ENCODE data around the gene IER5.

The IER5 gene

DNA sequence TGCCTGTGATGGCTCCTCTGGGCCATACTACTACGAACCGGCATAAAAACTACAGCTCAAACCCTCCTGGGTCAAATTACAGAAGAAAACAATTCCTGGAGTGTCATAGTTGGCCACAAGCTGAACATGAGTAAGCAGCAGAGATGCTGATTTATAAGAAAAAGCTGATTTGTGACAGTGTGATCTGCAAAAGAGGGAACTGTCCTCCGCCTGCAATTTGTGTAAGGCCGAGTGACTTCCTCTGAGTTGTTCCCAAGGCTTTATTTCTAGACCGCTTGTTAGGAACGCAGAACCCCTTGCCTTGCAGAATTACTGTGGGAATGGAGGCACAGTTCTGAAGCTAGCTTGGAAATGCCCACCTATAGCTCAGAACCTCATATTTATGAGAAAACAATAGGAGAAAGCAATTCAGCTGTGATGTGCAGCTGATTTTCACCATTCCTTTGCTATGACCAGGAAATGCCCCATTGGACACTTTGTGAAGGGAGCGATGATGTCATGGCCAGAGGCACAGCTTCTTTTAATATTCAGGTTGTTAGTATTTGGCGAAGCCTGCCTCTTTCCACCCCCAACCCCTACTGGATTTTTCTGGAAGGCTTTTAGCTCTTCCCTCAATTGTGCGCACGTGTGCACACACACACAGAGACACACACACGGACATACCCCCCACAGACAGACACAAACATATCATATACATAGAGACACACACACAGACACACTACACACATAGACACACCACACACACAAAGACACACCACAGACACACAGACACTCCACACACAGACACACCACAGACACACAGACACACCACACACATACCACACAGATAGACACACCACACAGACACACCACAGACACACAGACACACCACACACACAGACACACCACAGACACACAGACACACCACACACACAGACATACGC lies 47.6 kb downstream of the IER5 start:
- DNase-seq, result no peak

DNA sequence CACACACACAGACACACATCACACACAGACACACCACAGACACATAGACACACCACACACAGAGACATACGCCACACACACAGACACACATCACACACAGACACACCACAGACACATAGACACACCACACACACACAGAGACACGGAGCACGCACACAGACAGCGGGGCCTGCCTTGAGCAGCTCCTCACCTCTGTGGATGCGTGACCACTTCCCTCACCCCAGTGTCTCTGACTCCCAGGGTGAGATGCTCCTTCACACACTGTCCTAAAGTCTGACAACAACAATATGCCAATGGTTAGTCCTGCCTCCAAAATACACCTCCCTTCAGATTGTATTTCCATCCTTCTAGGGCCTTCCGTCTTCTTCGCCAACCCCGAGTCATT lies 48.2 kb downstream of the IER5 start:
- DNase-seq, result no peak

DNA sequence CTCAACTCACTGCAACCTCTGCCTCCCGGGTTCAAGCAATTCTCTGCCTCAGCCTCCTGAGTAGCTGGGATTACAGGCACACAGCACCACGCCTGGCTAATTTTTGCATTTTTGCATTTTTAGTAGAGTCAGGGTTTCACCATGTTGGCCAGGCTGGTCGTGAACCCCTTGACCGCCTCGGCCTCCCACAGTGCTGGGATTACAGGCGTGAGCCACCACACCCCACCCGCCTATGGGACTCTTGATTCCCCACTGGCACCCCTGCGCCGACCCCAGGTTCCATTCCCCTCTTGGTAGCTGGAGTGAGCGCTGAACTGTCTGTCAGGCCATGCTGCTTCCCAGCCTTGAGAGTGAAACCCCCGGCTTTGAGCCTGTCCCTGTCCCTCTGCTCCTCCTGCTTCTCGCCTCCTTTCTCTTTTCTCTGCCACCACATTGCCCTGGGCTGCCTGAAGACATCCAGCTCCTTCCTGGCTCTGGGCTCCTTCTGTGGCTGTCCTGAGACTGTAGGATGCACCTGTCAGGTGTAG lies 48.8 kb downstream of the IER5 start:
- DNase-seq, result no peak

DNA sequence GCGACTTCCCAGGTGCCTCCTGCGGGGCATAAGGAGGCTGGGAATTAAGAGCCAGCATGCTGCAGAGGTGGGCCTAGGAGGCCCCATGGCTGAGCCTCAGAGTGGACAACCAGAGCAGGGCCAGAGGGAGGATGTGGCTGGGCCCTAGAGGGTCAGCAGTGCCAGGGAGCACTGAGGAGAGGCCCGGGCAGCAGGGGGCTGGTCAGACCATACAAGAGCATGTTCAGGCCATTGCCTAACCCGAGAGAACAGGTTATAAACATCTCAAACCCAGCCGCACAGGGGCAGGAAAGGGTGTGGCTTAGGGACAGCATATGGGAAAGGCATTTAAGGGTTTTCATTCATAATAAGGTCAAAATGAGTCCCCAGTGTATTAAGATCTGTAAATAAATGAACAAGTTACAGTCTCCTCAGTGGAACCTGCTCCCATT lies 51.1 kb downstream of the IER5 start:
- DNase-seq, result no peak

DNA sequence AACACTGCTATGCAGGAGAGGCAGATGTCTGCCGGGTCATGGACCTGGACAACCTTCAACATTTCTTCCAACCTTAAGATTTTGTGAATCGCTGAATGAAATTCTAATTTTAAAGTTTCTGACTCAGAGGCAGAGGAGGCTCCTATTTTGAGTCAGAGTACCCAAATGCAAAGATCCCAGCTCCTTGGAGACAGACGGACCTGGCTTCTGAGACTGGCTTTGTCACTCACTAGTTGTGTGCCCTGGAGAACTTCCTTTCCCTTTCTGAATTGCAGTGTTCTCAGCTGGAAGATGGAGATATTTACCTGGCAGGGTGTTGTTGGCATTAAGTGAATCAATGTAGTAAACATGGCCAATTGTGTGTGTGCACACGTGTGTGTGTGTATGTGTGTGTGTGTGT lies 51.9 kb downstream of the IER5 start:
- DNase-seq, result no peak

DNA sequence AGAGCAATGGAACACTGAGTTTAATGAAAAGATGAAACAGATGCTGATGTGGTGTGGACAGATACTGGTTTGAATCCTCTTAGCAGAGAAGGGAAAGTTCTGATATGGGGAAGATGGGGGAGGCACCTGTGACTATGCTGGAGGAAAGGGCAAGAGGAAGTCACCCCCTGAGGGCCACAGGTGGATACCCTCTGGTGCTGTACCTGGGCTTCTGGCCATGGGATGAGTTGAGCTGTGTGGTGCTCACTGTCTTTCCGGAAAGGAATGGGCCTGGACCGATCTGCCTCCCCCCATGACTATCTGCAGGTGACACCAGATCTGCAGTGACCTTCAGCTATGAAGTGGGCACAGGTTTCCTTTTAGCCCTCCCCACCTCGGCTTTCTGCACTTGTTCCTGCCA lies 52.4 kb downstream of the IER5 start:
- DNase-seq, result no peak

DNA sequence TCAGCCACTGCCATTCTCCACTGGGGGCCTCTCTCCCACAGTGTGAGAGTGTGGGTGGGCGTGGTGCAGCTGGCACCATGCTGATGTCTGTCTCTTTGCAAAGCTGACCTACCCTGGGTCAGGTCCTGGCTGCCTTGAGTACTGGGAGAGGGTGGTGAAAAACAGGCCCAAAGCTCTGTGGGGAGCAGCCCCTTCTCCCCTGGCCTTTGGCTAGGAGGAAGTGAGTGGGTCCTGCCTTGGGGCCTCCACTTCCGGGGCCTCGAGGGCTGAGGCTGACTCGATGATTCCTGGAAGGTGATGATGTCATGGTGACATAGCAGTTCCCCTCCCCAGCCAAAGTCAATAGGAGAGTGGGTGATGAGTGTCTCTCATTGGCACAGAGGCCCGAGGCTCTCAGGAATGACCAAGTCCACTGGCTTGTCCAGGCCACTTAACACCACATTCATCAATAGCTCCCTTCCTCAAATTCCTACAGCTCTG lies 53.0 kb downstream of the IER5 start:
- no peak for DNase-seq
